ENCODE data around the gene ADAMTSL5. TPM values are rescaled to one million over a fixed set of nuclear protein-coding genes. Genes with fewer than 3 reads are reported as not detected.
"Not testable (repeated sequence)": the region's sequence is repeated elsewhere in the genome, so short reads cannot be mapped to it uniquely, and the experiment has no call there.

Gene ADAMTSL5
- total RNA-seq, 1 experiment from 2014 or later = 23.9 TPM

DNA sequence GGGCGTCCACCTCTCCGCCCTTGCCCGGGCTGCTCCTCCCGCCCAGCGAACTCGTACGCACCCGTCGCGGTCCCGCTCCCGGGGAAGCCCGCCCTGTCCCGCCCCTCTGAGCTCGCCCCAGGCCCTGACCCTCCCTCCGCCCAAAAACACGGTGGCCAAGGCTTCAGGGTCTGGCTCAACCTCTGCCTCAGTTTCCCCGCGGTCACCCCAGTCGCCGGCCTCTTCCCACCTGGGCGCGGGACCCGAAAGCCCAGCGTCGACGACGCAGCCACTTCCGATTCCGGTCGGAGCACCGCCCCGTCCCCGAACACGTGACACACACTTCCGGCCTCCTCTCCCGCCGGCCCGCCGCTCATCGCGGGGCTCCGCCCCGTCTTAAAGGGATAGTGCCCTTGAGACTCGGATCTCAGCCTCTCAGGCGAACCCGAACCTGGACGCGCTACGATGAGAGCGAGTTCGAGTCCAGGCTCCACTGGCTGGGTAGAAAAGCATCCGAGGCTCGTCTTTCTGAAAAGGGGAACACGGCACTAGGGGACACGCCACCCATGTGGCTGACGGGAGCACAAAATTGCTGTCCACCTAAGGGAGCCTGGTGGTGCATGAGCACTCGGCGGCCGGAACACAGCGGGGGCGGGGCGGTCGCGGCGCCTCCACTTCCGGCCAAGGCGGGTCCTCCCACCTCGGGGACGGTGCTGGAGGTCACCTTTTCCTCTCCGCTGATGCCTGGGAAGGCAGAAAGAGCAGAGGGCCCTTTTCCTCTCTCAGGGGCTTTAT lies 33.7 kb downstream of the ADAMTSL5 start, which contains the start of gene C19orf25:
C19orf25 (minus strand) TSS at position 282 of the 774 bp plus-strand sequence. CDS start 312 bp downstream, outside the sequence.
- Histone ChIP-seq H3K36me3 (ENCODE audit: control insufficient read depth, insufficient read depth, low read length) (no peaks in the 10 kb centered on the region; the same call in 1 of the 2 replicates), H3K4me1 (no peaks in the 10 kb centered on the region), H3K27me3 (replicated peaks; ENCODE audit: control insufficient read depth, insufficient read depth, low read length) (no peaks in the 10 kb centered on the region), H3K9me3 (no peaks in the 10 kb centered on the region), H3K4me3 (ENCODE audit: low read depth, low read length) (peak within 1 kb of the TSS; percentile 74)
- Mint-ChIP-seq H3K27me3 (ENCODE audit: insufficient read depth, unreplicated experiment) (no peaks in the 10 kb centered on the region), H3K4me1 (ENCODE audit: low read depth, unreplicated experiment) (no peaks in the 10 kb centered on the region), H3K9me3 (ENCODE audit: unreplicated experiment) (no peaks in the 10 kb centered on the region), H3K4me3 (ENCODE audit: unreplicated experiment) (peak within 1 kb of the TSS; percentile 90), H3K36me3 (ENCODE audit: insufficient read depth, unreplicated experiment) (peaks cover 22% of the 10 kb centered on the region), H3K27ac (ENCODE audit: unreplicated experiment) (peak within 1 kb of the TSS; percentile 89)
- TF ChIP-seq, protein P1, sequence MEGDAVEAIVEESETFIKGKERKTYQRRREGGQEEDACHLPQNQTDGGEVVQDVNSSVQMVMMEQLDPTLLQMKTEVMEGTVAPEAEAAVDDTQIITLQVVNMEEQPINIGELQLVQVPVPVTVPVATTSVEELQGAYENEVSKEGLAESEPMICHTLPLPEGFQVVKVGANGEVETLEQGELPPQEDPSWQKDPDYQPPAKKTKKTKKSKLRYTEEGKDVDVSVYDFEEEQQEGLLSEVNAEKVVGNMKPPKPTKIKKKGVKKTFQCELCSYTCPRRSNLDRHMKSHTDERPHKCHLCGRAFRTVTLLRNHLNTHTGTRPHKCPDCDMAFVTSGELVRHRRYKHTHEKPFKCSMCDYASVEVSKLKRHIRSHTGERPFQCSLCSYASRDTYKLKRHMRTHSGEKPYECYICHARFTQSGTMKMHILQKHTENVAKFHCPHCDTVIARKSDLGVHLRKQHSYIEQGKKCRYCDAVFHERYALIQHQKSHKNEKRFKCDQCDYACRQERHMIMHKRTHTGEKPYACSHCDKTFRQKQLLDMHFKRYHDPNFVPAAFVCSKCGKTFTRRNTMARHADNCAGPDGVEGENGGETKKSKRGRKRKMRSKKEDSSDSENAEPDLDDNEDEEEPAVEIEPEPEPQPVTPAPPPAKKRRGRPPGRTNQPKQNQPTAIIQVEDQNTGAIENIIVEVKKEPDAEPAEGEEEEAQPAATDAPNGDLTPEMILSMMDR (IDR thresholded peaks at IDR 0.05; ENCODE audit: insufficient read depth in 1 of 2, low read depth in 1 of 2, low read length in 1 of 2, severe bottlenecking in 1 of 2, unreplicated experiment in 1 of 2) = no peak
- no TSS peak for BruUV-seq (replicated peaks)
- intact Hi-C loops (cut with micrococcal nuclease; ENCODE audit: unreplicated experiment) = no loop called here
- CTCF ChIA-PET = interaction anchor here (0.6 to 1.0 kb wide), 2 partner anchors 11 to 1484 kb away, joined by 3 read pairs; no protein-coding TSS in a partner anchor
- POLR2A ChIA-PET = no interaction called here
- peak; percentile 93 to 94 for DNase-seq

- intact Hi-C loops (cut with micrococcal nuclease; ENCODE audit: unreplicated experiment); H3K27me3 ChIP-seq (replicated peaks; ENCODE audit: control insufficient read depth, insufficient read depth, low read length); H3K4me1 Mint-ChIP-seq (ENCODE audit: low read depth, unreplicated experiment); H3K9me3 Mint-ChIP-seq (ENCODE audit: unreplicated experiment); H3K27me3 Mint-ChIP-seq (ENCODE audit: insufficient read depth, unreplicated experiment); H3K9me3 ChIP-seq; H3K27ac Mint-ChIP-seq (ENCODE audit: unreplicated experiment); DNase-seq; H3K4me3 ChIP-seq (ENCODE audit: low read depth, low read length); H3K36me3 ChIP-seq (ENCODE audit: control insufficient read depth, insufficient read depth, low read length); CTCF ChIA-PET; H3K4me1 ChIP-seq; POLR2A ChIA-PET; BruUV-seq (replicated peaks): not testable (repeated sequence)
- Mint-ChIP-seq H3K36me3 (ENCODE audit: insufficient read depth, unreplicated experiment) (peaks cover 38% of the 10 kb centered on the region), H3K4me3 (ENCODE audit: unreplicated experiment) (peak overlapping the region; percentile 90)
These were observed 35.8 kb downstream of the ADAMTSL5 start for GRCh38 chr19:1477056-1477455.

GRCh38 chr19:1475751-1476437 lies 36.9 kb downstream of the ADAMTSL5 start:
- Mint-ChIP-seq H3K9me3 (ENCODE audit: unreplicated experiment) (no peaks in the 10 kb centered on the region), H3K4me1 (ENCODE audit: low read depth, unreplicated experiment) (peaks cover 4% of the 10 kb centered on the region), H3K4me3 (ENCODE audit: unreplicated experiment) (no peak overlapping the region), H3K36me3 (ENCODE audit: insufficient read depth, unreplicated experiment) (peaks cover 49% of the 10 kb centered on the region), H3K27ac (ENCODE audit: unreplicated experiment) (no peak overlapping the region), H3K27me3 (ENCODE audit: insufficient read depth, unreplicated experiment) (no peaks in the 10 kb centered on the region)
- ChIA-PET POLR2A (interaction anchor here (0.5 kb wide), 1 partner anchor 37 kb away, joined by 4 read pairs; the partner anchor contains the start of gene RPS15), CTCF (no interaction called here)
- Histone ChIP-seq H3K27me3 (replicated peaks; ENCODE audit: control insufficient read depth, insufficient read depth, low read length) (no peaks in the 10 kb centered on the region), H3K4me1 (peaks cover 14% of the 10 kb centered on the region), H3K36me3 (ENCODE audit: control insufficient read depth, insufficient read depth, low read length) (no peaks in the 10 kb centered on the region; the same call in 1 of the 2 replicates), H3K4me3 (ENCODE audit: low read depth, low read length) (no peak overlapping the region), H3K9me3 (no peaks in the 10 kb centered on the region)
- no TSS peak for BruUV-seq (replicated peaks)
- DNase-seq = no peak
- intact Hi-C loops (cut with micrococcal nuclease; ENCODE audit: unreplicated experiment) = no loop called here
- TF ChIP-seq, protein P1 (IDR thresholded peaks at IDR 0.05; ENCODE audit: insufficient read depth in 1 of 2, low read depth in 1 of 2, low read length in 1 of 2, severe bottlenecking in 1 of 2, unreplicated experiment in 1 of 2) = no peak
